NCI-H524 (cell line): ENCODE data around the gene PRPF6.
"Not testable (repeated sequence)": the region's sequence is repeated elsewhere in the genome, so short reads cannot be mapped to it uniquely, and the experiment has no call there.

ENCODE experiments used
- DNase-seq, 2 experiments: peaks; one replicate each; lab custom pipeline; 2025; lab: John Stamatoyannopoulos, UW

The PRPF6 gene

GRCh38 chr20:63973636-63974401 lies 7.1 kb upstream of the PRPF6 start:
- DNase-seq, result peak; percentile 83 to 88

- DNase-seq, result no peak
Observed at GRCh38 chr20:63974402-63975200, 6.3 kb upstream of the PRPF6 start.

DNA sequence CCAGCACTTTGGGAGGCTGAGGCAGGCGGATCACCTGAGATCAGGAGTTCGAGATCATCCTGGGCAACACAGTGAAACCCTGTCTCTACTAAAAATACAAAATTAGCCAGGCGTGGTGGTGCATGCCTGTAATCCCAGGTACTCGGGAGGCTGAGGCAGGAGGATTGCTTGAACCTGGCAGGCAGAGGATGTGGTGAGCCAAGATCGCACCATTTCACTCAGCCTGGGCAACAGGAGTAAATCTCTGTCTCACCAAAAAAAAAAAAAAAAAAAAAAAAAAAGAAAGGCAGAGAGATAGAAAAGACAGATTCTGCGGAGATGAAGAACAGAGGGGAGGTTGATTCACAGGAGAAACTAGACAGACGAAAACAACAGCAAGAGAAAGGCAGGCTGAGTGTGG lies 4.4 kb upstream of the PRPF6 start:
- DNase-seq, result not testable (repeated sequence)

DNA sequence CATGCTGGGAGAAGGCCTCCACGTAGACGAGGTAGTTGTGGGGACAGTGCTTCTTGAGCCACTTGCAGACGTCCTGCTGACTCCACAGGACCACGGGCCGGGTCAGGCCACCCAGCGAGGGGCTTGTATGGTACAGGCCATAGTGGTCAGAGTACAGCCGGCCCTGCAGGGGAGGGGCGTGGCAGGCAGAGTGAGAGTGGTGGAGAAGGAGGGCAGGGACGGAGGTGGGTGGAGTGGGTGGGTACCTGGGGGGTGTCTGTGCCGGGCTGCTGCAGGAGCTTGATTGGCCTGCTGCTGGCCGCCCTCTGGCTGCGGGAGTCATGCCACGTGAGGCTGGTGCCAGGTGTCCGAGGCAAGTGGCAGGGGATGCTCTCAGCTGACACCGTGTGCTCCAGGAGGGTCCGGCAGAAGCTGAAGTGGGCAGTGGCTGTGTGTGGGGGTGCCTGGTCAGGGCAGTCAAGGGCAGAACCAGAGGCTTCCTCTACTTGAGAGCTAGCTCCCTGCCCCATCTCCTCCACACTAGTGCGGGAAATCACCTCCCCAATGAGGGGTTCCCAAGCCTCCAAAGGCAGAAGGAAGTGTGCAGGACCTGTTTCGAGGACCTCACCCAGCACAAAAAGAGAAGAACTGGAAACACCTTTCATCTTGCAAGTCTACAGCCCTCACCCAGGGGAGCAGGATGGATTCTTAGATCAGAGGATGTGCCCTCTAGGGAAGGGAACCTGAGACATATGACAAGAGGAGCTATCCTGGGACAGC lies 3.8 kb upstream of the PRPF6 start:
- no peak for DNase-seq

DNA sequence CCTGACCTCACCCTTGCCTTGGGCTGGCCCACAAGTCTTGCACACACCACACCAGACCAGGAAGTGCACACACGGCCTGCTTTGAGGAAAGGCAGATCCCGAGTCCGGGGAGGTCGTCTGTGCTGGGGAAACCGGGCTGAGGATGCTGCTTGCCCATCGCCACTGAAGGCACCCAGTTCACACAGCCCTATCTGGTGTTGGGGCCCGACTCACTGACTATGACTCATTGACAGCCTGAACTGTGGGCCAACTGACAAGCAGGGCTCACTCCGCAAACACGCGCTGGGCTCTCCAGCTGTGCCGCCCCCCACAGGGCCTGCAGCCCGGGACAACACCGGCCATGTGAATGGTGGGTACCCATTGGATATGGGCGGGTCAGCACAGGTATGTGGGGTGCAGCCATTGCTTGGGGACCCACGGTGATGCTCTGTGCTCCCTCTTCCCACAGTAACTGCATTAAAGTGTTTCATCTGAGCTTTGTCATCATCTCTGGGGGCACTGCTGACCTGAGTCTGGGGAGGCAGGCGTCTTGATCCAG lies 3.1 kb upstream of the PRPF6 start:
- no peak for DNase-seq

- peak in 1 of 2 experiments; percentile 60 for DNase-seq
Observed at GRCh38 chr20:63978319-63979228, 2.4 kb upstream of the PRPF6 start.

- no peak for DNase-seq
Observed at GRCh38 chr20:63979229-63979556, 1.7 kb upstream of the PRPF6 start.

GRCh38 chr20:63979557-63980316 lies 1.2 kb upstream of the PRPF6 start, which contains the start of gene SAMD10:
SAMD10 (minus strand) TSS chr20:63979642; CDS start chr20:63979467, 175 bp downstream.
- peak; percentile 30 to 64 for DNase-seq

DNA sequence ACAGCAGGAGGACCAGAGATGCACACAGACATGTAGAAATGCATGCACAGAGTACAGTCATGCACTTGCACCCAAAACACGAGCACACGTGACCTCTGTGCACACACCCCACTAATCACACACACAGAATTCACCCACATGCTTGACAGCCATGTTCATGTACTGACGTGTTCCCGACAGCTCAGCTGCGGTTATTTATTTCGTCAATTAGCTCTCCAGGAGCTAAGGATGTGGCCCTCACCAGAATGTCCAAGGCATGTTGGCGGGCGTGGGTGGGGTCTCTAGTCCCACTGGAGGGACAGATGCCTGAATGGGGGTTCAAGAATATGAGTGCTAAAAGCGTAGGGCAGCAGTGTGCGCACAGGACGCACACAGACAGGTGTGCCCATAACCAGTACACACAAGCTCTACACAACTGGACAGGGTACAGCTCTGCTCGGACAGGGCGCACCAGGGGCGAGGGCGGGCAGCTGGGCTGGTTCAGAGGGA lies 571 bp upstream of the PRPF6 start:
- DNase-seq, result no peak

GRCh38 chr20:63982937-63983336 lies 2.0 kb downstream of the PRPF6 start:
- no peak for DNase-seq

DNA sequence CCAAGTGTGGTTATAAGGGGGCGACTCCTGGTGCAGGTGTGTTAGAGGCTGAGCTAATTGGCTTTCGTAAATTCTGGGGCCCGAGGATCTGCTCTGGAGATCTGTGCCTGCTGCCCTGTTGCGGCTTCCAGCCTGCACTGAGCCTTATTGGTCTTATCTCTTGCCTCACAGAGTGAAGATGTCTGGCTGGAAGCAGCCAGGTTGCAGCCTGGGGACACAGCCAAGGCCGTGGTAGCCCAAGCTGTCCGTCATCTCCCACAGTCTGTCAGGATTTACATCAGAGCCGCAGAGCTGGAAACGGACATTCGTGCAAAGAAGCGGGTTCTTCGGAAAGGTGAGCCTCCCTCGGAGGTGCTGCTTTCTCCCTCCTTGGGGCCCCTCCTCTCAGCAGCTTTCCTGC lies 20.0 kb downstream of the PRPF6 start:
- no peak for DNase-seq

DNA sequence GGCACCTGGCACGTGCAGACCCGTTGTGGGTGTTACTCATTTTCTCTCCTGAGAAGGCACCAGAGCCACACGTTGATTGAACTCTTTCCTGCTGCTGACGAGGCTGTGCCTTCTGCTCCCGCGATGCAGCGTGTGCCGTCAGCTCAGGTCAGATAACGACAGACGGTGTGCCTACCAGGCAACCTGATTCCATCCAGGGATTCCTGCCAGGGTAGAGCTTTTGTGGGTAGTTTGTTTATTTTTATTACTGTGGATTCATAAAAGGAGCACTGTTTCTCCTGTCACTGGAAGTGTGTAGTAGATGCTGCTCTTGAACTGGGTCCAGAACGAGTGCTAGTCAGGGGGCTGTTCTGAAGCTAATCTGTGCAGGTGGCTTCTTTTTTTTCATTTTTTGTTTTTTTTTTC lies 20.7 kb downstream of the PRPF6 start:
- no peak for DNase-seq

GRCh38 chr20:64003960-64004725 lies 23.2 kb downstream of the PRPF6 start:
- no peak for DNase-seq

- DNase-seq, result no peak
Observed at GRCh38 chr20:64005394-64005793, 24.5 kb downstream of the PRPF6 start.

DNA sequence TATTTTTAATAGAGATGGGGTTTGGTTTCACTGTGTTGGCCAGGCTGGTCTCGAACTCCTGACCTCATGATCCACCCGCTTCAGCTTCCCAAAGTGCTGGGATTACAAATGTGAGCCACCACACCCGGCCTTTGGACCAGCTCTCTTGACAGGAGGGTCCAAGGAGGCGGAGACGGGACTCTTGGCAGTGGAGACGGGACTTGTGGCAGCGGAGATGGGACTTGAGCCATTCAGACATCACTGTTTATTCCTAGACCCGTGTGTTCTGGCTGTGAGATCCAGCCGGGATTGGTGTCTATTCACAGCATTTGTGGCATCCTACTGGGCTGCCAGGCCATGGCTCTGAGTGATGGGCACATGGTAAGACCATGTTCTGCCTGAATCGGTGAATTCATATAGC lies 25.6 kb downstream of the PRPF6 start:
- no peak for DNase-seq

DNA sequence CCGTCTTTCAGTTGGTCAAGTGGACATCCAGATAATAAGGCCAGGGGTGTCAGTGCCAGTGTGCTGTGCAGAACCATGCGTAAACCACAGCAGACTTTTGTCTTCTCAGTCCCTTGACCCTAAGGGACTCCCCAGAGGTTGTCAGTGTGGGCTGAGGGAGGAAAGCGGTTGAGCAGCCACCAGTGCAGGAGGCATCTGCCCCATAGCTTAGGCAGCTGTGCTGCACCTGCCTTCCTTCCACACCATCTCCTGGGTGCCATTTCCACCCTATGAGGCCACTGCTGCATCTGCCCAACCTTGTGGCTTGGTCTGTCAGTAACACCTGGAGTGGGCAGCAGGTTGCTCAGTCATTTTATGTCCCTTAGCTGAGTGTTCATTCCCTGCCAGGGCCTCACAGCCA lies 26.0 kb downstream of the PRPF6 start:
- no peak for DNase-seq

GRCh38 chr20:64009811-64010387 lies 29.0 kb downstream of the PRPF6 start:
- no peak for DNase-seq

- DNase-seq, result no peak
Observed at GRCh38 chr20:64010711-64011237, 29.8 kb downstream of the PRPF6 start.

- DNase-seq, result no peak
Observed at GRCh38 chr20:64011366-64011779, 30.4 kb downstream of the PRPF6 start.
